ENCODE data around the gene SNX8. TPM values are rescaled to one million over a fixed set of nuclear protein-coding genes. Genes with fewer than 3 reads are reported as not detected.

Gene SNX8
- total and polyA plus RNA-seq, 2 of the 8 experiments (the other 6 are each of a cell fraction or from before 2014, with no cell fraction given): 46.2 to 70.8 TPM

GRCh38 chr7:2289621-2290020 lies 24.6 kb downstream of the SNX8 start:
- Histone ChIP-seq H3K4me3 (ENCODE audit: extremely low read depth in 1 of 4, insufficient read depth in 2 of 4, low read depth in 3 of 4, low read length in 4 of 4) (no peak overlapping the region), H2BK12ac (ENCODE audit: low read depth, low read length) (no peak overlapping the region), H3K23ac (ENCODE audit: insufficient read length) (no peak overlapping the region), H3K79me2 (ENCODE audit: control insufficient read depth in 1 of 2, insufficient read depth in 2 of 2, low read length in 2 of 2) (peaks cover 0 to 6% of the 10 kb centered on the region in 2 experiments; a peak in 1 of 4 replicates), H3K9ac (replicated peaks in 1 of 4; ENCODE audit: extremely low read depth in 1 of 4, low read depth in 3 of 4, low read length in 3 of 4) (no peak overlapping the region), H2AFZ (ENCODE audit: low read length) (no peak overlapping the region), H4K8ac (ENCODE audit: extremely low read depth, insufficient read depth, low read length) (no peak overlapping the region), H2BK20ac (ENCODE audit: low read length) (no peak overlapping the region), H3K4ac (replicated peaks; ENCODE audit: insufficient read length, low read depth, low read length) (no peak overlapping the region), H4K5ac (ENCODE audit: insufficient read length, low read depth, low read length) (no peak overlapping the region), H2BK15ac (ENCODE audit: low read length) (no peak overlapping the region), H2AK5ac (ENCODE audit: low read depth, low read length) (no peak overlapping the region), H2BK120ac (replicated peaks; ENCODE audit: low read depth, low read length) (no peak overlapping the region), H3K79me1 (ENCODE audit: low read depth, low read length) (peaks cover 10% of the 10 kb centered on the region; the same call in 1 of the 2 replicates), H3K4me2 (ENCODE audit: insufficient read depth in 1 of 2, low read depth in 2 of 2, low read length in 2 of 2) (no peak overlapping the region), H3K18ac (ENCODE audit: extremely low read depth, low read length) (no peak overlapping the region), H3K27me3 (replicated peaks in 1 of 4; ENCODE audit: control insufficient read depth in 3 of 4, extremely low read depth in 1 of 4, insufficient read depth in 3 of 4, low read length in 3 of 4) (no peaks in the 10 kb centered on the region; a peak in 1 of 7 replicates), H3K27ac (ENCODE audit: low read depth, low read length) (no peak overlapping the region), H4K20me1 (replicated peaks in 1 of 2; ENCODE audit: control insufficient read depth in 1 of 2, insufficient read depth in 2 of 2, low read length in 2 of 2) (peaks cover 0 to 6% of the 10 kb centered on the region in 2 experiments), H2BK5ac (ENCODE audit: low read depth, low read length) (no peak overlapping the region), H3K14ac (ENCODE audit: insufficient read length) (no peak overlapping the region), H3K56ac (replicated peaks; ENCODE audit: insufficient read length, low read depth, low read length) (no peak overlapping the region), H3K23me2 (ENCODE audit: low read depth, low read length) (no peaks in the 10 kb centered on the region; the same call in 1 of the 2 replicates), H4K91ac (replicated peaks; ENCODE audit: insufficient read length, low read length) (no peak overlapping the region), H3K36me3 (ENCODE audit: control insufficient read depth in 2 of 4, insufficient read depth in 4 of 4, low read length in 3 of 4) (no peaks in the 10 kb centered on the region), H3K4me1 (replicated peaks in 1 of 4; ENCODE audit: control insufficient read depth in 3 of 4, insufficient read depth in 4 of 4, low read length in 3 of 4) (no peaks in the 10 kb centered on the region), H3K9me3 (ENCODE audit: insufficient read depth in 2 of 2, low read depth in 1 of 2, low read length in 1 of 2) (no peaks in the 10 kb centered on the region; a peak in 1 of 4 replicates)
- POLR2A ChIA-PET (ENCODE audit: partially characterized antibody): interaction anchor here (1.1 to 2.1 kb wide), 2 partner anchors 12 to 48 kb away, joined by 4 to 8 read pairs; no protein-coding TSS in a partner anchor
- CTCF ChIA-PET (ENCODE audit: partially characterized antibody): interaction anchor here (1.6 kb wide), 1 partner anchor 9 kb away, joined by 3 read pairs; no protein-coding TSS in a partner anchor
- DNase-seq (ENCODE audit: low read depth in 1 of 2, low spot score in 2 of 2): no peak
- FAIRE-seq: no peak
- TF ChIP-seq BCL11A (IDR thresholded peaks at IDR 0.05; ENCODE audit: low read depth in 2 of 2, low read length in 2 of 2) (no peak), SP4 (IDR thresholded peaks at IDR 0.05; ENCODE audit: low read length) (no peak), MAFK (IDR thresholded peaks at IDR 0.05; ENCODE audit: low read depth, low read length) (no peak), CTBP2 (IDR thresholded peaks at IDR 0.05; ENCODE audit: borderline replicate concordance, insufficient read depth, insufficient read length, low read length) (no peak), BACH1 (IDR thresholded peaks at IDR 0.05; ENCODE audit: low read length) (no peak), TEAD4 (IDR thresholded peaks at IDR 0.05; ENCODE audit: low read depth, low read length) (no peak), HDAC6 (IDR thresholded peaks at IDR 0.05; ENCODE audit: low read depth, low read length) (no peak), CHD2 (IDR thresholded peaks at IDR 0.05; ENCODE audit: low read length) (no peak), EP300 (IDR thresholded peaks at IDR 0.05; ENCODE audit: borderline replicate concordance in 1 of 2, low read depth in 2 of 2, low read length in 2 of 2) (no peak), ZNF274 (IDR thresholded peaks at IDR 0.05; ENCODE audit: borderline replicate concordance, extremely low read depth, low read length) (no peak)
- 91% methylated on average over 13 of the region's 13 CpGs; no CpG with 5 or more reads in 1 of the 2 experiments for whole genome bisulfite sequencing, 2 experiments (ENCODE audit: extremely low coverage in 1 of 2, insufficient coverage in 1 of 2, insufficient read length in 1 of 2, insufficient replicate concordance in 2 of 2, low coverage in 1 of 2, low lambda C conversion rate in 2 of 2, missing lambda C conversion rate in 1 of 2)
